ENCODE measurements around the gene VAMP3. TPM values are rescaled to one million over a fixed set of nuclear protein-coding genes. Genes with fewer than 3 reads are reported as not detected.
"Not testable (repeated sequence)": the region's sequence is repeated elsewhere in the genome, so short reads cannot be mapped to it uniquely, and the experiment has no call there.

The VAMP3 gene
- total RNA-seq, 1 experiment from 2014 or later: 77.8 TPM

DNA sequence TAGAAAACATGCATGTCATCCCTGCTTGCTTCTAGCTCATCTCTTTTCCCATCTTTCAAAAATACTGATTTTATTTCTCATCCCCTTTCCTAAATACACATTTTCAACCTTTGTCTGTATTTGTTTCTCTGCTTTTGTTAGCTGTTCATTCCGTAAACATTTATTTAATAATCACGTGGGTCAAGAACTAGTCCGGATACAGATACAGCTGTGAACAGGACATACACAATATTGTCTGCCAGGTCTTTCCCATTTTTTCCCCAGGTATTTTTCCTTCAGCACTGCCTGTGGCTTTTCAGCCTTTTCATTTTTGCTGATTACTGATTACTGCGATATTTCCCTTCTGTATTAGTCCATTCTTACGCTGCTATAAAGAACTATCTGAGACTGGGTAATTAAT, 18.7 kb downstream of the VAMP3 start:
- ChIA-PET CTCF (no interaction called here), POLR2A (no interaction called here)
- Histone ChIP-seq H3K4me1 (no peaks in the 10 kb centered on the region), H3K4me3 (ENCODE audit: low read depth, low read length) (no peak overlapping the region), H3K36me3 (ENCODE audit: control insufficient read depth, insufficient read depth, low read length) (peaks cover 7% of the 10 kb centered on the region), H3K27me3 (replicated peaks; ENCODE audit: control insufficient read depth, insufficient read depth, low read length) (no peaks in the 10 kb centered on the region), H3K9me3 (peaks cover 20% of the 10 kb centered on the region)
- intact Hi-C loops (cut with micrococcal nuclease; ENCODE audit: unreplicated experiment): no loop called here
- Mint-ChIP-seq H3K27me3 (ENCODE audit: insufficient read depth, unreplicated experiment) (no peaks in the 10 kb centered on the region), H3K4me1 (ENCODE audit: low read depth, unreplicated experiment) (peaks cover 6% of the 10 kb centered on the region), H3K4me3 (ENCODE audit: unreplicated experiment) (no peak overlapping the region), H3K27ac (ENCODE audit: unreplicated experiment) (no peak overlapping the region), H3K36me3 (ENCODE audit: insufficient read depth, unreplicated experiment) (peaks cover 78% of the 10 kb centered on the region), H3K9me3 (ENCODE audit: unreplicated experiment) (peaks cover 28% of the 10 kb centered on the region)
- no peak for DNase-seq
- no TSS peak for BruUV-seq (replicated peaks)
- TF ChIP-seq, protein P1, sequence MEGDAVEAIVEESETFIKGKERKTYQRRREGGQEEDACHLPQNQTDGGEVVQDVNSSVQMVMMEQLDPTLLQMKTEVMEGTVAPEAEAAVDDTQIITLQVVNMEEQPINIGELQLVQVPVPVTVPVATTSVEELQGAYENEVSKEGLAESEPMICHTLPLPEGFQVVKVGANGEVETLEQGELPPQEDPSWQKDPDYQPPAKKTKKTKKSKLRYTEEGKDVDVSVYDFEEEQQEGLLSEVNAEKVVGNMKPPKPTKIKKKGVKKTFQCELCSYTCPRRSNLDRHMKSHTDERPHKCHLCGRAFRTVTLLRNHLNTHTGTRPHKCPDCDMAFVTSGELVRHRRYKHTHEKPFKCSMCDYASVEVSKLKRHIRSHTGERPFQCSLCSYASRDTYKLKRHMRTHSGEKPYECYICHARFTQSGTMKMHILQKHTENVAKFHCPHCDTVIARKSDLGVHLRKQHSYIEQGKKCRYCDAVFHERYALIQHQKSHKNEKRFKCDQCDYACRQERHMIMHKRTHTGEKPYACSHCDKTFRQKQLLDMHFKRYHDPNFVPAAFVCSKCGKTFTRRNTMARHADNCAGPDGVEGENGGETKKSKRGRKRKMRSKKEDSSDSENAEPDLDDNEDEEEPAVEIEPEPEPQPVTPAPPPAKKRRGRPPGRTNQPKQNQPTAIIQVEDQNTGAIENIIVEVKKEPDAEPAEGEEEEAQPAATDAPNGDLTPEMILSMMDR (IDR thresholded peaks at IDR 0.05; ENCODE audit: insufficient read depth in 1 of 2, low read depth in 1 of 2, low read length in 1 of 2, severe bottlenecking in 1 of 2, unreplicated experiment in 1 of 2): no peak

DNA sequence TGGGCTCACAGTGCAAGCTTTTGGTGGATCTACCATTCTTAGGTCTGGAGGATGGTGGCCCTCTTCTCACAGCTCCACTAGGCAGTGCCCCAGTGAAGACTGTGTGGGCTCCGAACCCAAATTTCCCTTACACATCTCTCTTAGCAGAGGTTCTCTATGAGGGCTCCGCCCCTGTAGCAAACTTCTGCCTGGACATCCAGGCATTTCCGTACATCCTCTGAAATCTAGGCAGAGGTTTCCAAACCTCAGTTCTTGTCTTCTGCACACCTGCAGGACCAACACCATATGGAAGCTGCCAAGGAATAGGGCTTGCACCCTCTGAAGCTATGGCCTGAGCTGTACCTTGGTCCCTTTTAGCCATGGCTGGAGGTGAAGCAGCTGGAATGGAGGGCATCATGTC, 19.9 kb downstream of the VAMP3 start:
- BruUV-seq (replicated peaks); H3K27ac Mint-ChIP-seq (ENCODE audit: unreplicated experiment); H3K4me1 Mint-ChIP-seq (ENCODE audit: low read depth, unreplicated experiment); H3K36me3 ChIP-seq (ENCODE audit: control insufficient read depth, insufficient read depth, low read length); POLR2A ChIA-PET; intact Hi-C loops (cut with micrococcal nuclease; ENCODE audit: unreplicated experiment); H3K4me1 ChIP-seq; H3K4me3 ChIP-seq (ENCODE audit: low read depth, low read length); CTCF ChIA-PET; H3K27me3 Mint-ChIP-seq (ENCODE audit: insufficient read depth, unreplicated experiment); H3K4me3 Mint-ChIP-seq (ENCODE audit: unreplicated experiment); H3K27me3 ChIP-seq (replicated peaks; ENCODE audit: control insufficient read depth, insufficient read depth, low read length): not testable (repeated sequence)
- peaks cover 28% of the 10 kb centered on the region for H3K9me3 Mint-ChIP-seq (ENCODE audit: unreplicated experiment)
- H3K36me3 Mint-ChIP-seq (ENCODE audit: insufficient read depth, unreplicated experiment): peaks cover 75% of the 10 kb centered on the region
- peak in 1 of 2 experiments; percentile 19 for DNase-seq
- peaks cover 20% of the 10 kb centered on the region for H3K9me3 ChIP-seq

DNA sequence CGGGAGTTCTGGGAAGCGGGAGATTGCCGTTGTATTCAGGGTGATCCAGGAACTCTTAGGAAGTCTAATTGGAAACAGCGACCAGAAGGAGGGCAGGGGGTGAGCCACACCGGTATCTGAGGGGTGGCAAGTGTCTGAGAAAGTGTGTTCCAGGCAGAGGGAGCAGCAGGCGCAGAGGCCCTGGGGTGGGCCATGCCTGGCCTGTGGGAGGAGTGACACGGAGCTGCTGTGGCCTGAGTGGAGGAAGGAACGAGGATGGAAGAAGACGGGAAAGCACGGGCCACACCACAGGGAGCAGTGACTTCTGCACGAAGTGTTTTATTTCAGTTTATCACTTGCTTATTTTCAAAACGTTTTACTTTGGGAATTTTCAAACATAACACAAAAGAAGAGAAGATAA, 24.3 kb downstream of the VAMP3 start:
- Mint-ChIP-seq H3K36me3 (ENCODE audit: insufficient read depth, unreplicated experiment) (peaks cover 51% of the 10 kb centered on the region), H3K4me3 (ENCODE audit: unreplicated experiment) (no peak overlapping the region), H3K27me3 (ENCODE audit: insufficient read depth, unreplicated experiment) (no peaks in the 10 kb centered on the region), H3K9me3 (ENCODE audit: unreplicated experiment) (peaks cover 14% of the 10 kb centered on the region), H3K4me1 (ENCODE audit: low read depth, unreplicated experiment) (no peaks in the 10 kb centered on the region), H3K27ac (ENCODE audit: unreplicated experiment) (no peak overlapping the region)
- TF ChIP-seq, protein P1 (IDR thresholded peaks at IDR 0.05; ENCODE audit: insufficient read depth in 1 of 2, low read depth in 1 of 2, low read length in 1 of 2, severe bottlenecking in 1 of 2, unreplicated experiment in 1 of 2): no peak
- ChIA-PET POLR2A (no interaction called here), CTCF (no interaction called here)
- BruUV-seq (replicated peaks): no TSS peak
- Histone ChIP-seq H3K4me1 (no peaks in the 10 kb centered on the region), H3K9me3 (peaks cover 11% of the 10 kb centered on the region), H3K27me3 (replicated peaks; ENCODE audit: control insufficient read depth, insufficient read depth, low read length) (no peaks in the 10 kb centered on the region), H3K4me3 (ENCODE audit: low read depth, low read length) (no peak overlapping the region), H3K36me3 (ENCODE audit: control insufficient read depth, insufficient read depth, low read length) (peaks cover 2% of the 10 kb centered on the region; the same call in 1 of the 2 replicates)
- no peak for DNase-seq
- intact Hi-C loops (cut with micrococcal nuclease; ENCODE audit: unreplicated experiment): no loop called here

DNA sequence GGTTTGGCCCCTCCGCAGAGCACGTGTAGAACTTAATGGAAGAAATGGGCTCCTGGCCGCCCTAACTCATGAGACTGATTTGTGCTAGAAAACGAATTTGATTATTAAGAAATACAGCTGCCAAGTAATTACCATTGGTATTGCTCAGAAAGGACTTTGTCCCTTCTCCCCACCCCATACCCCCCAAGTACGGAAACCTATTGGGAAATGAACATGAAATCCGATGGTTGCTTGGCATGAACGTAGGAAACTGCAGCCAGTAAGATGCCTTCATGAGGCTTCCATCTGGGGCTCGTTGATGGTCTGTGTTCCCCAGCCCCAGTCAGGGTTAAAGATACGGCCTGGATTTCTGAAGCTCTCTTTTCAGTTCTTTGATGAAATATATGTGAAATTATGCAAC, 34.4 kb downstream of the VAMP3 start:
- H3K4me1 ChIP-seq: no peaks in the 10 kb centered on the region
- Mint-ChIP-seq H3K36me3 (ENCODE audit: insufficient read depth, unreplicated experiment) (peaks cover 22% of the 10 kb centered on the region), H3K27ac (ENCODE audit: unreplicated experiment) (no peak overlapping the region), H3K4me3 (ENCODE audit: unreplicated experiment) (no peak overlapping the region), H3K9me3 (ENCODE audit: unreplicated experiment) (no peaks in the 10 kb centered on the region), H3K4me1 (ENCODE audit: low read depth, unreplicated experiment) (no peaks in the 10 kb centered on the region), H3K27me3 (ENCODE audit: insufficient read depth, unreplicated experiment) (no peaks in the 10 kb centered on the region)
- no peak for DNase-seq
- TF ChIP-seq, protein P1 (IDR thresholded peaks at IDR 0.05; ENCODE audit: insufficient read depth in 1 of 2, low read depth in 1 of 2, low read length in 1 of 2, severe bottlenecking in 1 of 2, unreplicated experiment in 1 of 2): no peak
- intact Hi-C loops (cut with micrococcal nuclease; ENCODE audit: unreplicated experiment): no loop called here
- BruUV-seq (replicated peaks): no TSS peak
- 0 out of 2 replicates have a peak, but pooled peaks cover 1% of the 10 kb centered on the region for H3K36me3 ChIP-seq (ENCODE audit: control insufficient read depth, insufficient read depth, low read length)
- CTCF ChIA-PET: no interaction called here
- no peaks in the 10 kb centered on the region for H3K27me3 ChIP-seq (replicated peaks; ENCODE audit: control insufficient read depth, insufficient read depth, low read length)
- H3K4me3 ChIP-seq (ENCODE audit: low read depth, low read length): no peak overlapping the region
- POLR2A ChIA-PET: no interaction called here
- no peaks in the 10 kb centered on the region for H3K9me3 ChIP-seq

Measured in Caco-2 (cell line).